ENCODE data around the gene FSTL5. TPM values are rescaled to one million over a fixed set of nuclear protein-coding genes. Genes with fewer than 3 reads are reported as not detected.

FSTL5 gene
- total and polyA plus RNA-seq, 2 experiments from 2014 or later, result 0.06 to 0.49 TPM

- TF ChIP-seq EZH2phosphoT487 (IDR thresholded peaks at IDR 0.05; ENCODE audit: unreplicated experiment), result no peak
- TF ChIP-seq CTCF (conservative IDR thresholded peaks at IDR 0.05; ENCODE audit: low read depth in 2 of 2), result no peak
- no peak for TF ChIP-seq REST (IDR thresholded peaks at IDR 0.05; ENCODE audit: unreplicated experiment)
Observed at GRCh38 chr4:161658676-161659075, 505.1 kb downstream of the FSTL5 start (continued).

- Histone ChIP-seq H3K27me3 (ENCODE audit: insufficient read depth) (no peaks in the 10 kb centered on the region), H3K36me3 (ENCODE audit: insufficient read depth) (no peaks in the 10 kb centered on the region), H2AFZ (peak overlapping the region; percentile 44; the same call in 1 of the 2 replicates), H3K4me1 (ENCODE audit: insufficient read depth) (no peaks in the 10 kb centered on the region), H4K20me1 (replicated peaks; ENCODE audit: insufficient read depth) (no peaks in the 10 kb centered on the region), H3K4me3 (no peak overlapping the region), H3K9me2 (ENCODE audit: insufficient read depth) (no peaks in the 10 kb centered on the region), H3F3A (replicated peaks; ENCODE audit: low read depth) (no peaks in the 10 kb centered on the region), H3K27ac (ENCODE audit: low read depth) (no peak overlapping the region), H3K4me2 (no peak overlapping the region), H3K79me2 (replicated peaks; ENCODE audit: insufficient read depth) (no peaks in the 10 kb centered on the region)
- no peaks in the 10 kb centered on the region for H3K27me3 Mint-ChIP-seq (ENCODE audit: insufficient read depth, low read depth, poor library complexity)
- no peak overlapping the region; the same call in 1 of the 2 replicates for H3K27ac Mint-ChIP-seq
- no peaks in the 10 kb centered on the region for H3K4me1 Mint-ChIP-seq
- TF ChIP-seq REST (IDR thresholded peaks at IDR 0.05; ENCODE audit: unreplicated experiment), result no peak
- no peak for TF ChIP-seq ZNF114 (CRISPR knock-in tag; IDR thresholded peaks at IDR 0.05)
- no peak for TF ChIP-seq NANOG (IDR thresholded peaks at IDR 0.05; ENCODE audit: borderline replicate concordance)
- TF ChIP-seq ETS1 (IDR thresholded peaks at IDR 0.05), result no peak
- TF ChIP-seq ZNF331 (CRISPR knock-in tag; IDR thresholded peaks at IDR 0.05; ENCODE audit: low read depth), result no peak
- no peak for TF ChIP-seq JUNB (IDR thresholded peaks at IDR 0.05; ENCODE audit: unreplicated experiment)
- H3K9me3 Mint-ChIP-seq, result no peaks in the 10 kb centered on the region
- H3K4me3 Mint-ChIP-seq, result no peak overlapping the region
- no peak for ATAC-seq
- H3K36me3 Mint-ChIP-seq (ENCODE audit: low read depth), result no peaks in the 10 kb centered on the region
- DNase-seq (ENCODE audit: low spot score), result no peak
Observed at GRCh38 chr4:161657616-161658015, 506.2 kb downstream of the FSTL5 start.
